Suprapubic skin (tissue), 4 donors: Measurements from ENCODE around the gene RPS6KC1.

Experiments
- CTCF ChIP-seq, 2 donors: fragments of 200-600 bp in 1 of 2; fragments of 450-650 bp in 1 of 2; sonication (generic) in 1 of 2; IDR thresholded peaks; one replicate each; pipeline ENCODE4 v1.5.1; 2016 to 2019; ENCODE audit warnings: antibody characterized with exemption in 2 of 2, mild to moderate bottlenecking in 1 of 2, moderate library complexity in 1 of 2
- EP300 ChIP-seq: sonication (generic); formaldehyde crosslinking; IDR thresholded peaks from one replicate; pipeline ENCODE4 v1.6.1; 2017; ENCODE audit warnings: antibody characterized with exemption
- POLR2A ChIP-seq, 2 donors: fragments of 450-650 bp; IDR thresholded peaks; one replicate each; pipeline ENCODE4 v1.6.1; 2017; ENCODE audit warnings: antibody characterized with exemption in 2 of 2, mild to moderate bottlenecking in 2 of 2, moderate library complexity in 2 of 2
- POLR2AphosphoS5 ChIP-seq, 3 donors: sonication (generic); formaldehyde crosslinking; IDR thresholded peaks; one replicate each; pipeline ENCODE4 v1.6.1; 2017; ENCODE audit warnings: antibody characterized with exemption in 3 of 3

DNA sequence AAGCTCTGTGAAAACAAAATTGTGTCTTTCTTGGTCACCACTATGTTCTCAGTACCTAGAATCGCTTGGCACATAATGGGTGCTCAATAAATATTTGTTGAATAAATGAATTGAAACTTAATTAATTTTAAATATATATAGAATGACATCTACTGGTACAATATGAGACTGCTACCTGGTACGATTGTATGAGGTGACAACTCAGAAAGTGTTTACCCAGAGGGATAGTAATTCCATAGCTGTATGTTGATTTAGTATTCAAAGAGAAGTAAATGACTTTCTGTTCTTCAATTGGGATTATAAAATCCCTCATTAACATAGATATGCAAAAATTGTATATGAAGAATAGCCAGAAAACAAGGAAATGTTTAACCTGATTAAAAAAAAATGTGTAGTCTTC is 128.7 kb downstream of the RPS6KC1 start:
- TF ChIP-seq EP300 (no peak), POLR2A (IDR thresholded peaks at IDR 0.05) (no peak), CTCF (IDR thresholded peaks at IDR 0.05) (no peak), POLR2AphosphoS5 (IDR thresholded peaks at IDR 0.05) (no peak)
